GM21367 (cell line): ENCODE measurements around the gene AOAH.

Source experiments
- ATAC-seq: cut with Tn5 transposase; IDR thresholded peaks from one replicate; pipeline ENCODE4 v1.9.1; 2021; ENCODE audit not compliant: unreplicated experiment

AOAH gene

GRCh38 chr7:36635091-36635490 lies 89.2 kb downstream of the AOAH start:
- ATAC-seq: no peak

DNA sequence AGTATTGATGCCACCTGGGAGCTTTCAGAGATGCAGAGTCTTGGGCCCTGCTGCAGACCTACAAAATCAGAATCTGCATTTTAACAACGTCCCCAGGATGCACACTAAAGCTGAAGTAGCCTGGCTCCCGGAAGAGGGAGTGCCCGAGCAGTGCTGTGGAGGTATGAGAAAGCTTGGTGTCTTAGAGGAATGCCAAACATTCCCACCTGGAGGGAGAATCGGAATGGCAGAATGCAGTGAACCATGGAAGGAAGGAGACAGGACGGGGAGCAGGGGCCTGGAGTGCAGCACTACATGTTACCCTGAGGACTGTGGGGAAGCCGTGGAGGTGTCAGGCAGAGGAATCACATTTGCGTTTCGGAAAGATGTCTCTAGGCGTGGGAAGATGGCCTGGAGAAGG lies 90.9 kb downstream of the AOAH start:
- ATAC-seq: no peak

DNA sequence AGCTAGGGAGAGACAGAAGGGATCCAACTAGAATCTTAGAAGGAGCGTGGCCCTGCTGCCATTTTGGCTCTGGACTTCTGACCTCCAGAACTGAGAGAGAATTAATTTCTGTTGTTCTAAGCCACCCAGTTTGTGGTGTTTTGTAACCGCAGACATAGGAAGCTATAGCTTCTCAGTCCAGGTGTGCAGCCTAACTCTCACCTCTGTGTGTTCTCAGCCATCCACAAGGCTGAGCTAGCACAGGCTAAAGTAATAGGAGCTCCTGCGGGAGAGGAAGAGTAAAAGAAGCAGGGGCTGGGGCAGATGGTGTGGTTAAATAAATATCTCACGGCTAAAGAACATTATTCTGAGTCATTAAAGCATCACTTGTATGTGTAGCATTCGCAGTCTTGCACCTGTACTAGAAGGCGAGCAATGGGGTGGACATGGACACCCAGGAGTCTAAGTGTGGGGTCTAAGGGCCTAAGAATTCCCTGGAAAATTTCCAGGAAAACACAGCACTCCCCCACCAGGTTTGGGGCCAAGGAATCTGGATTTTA lies 94.1 kb downstream of the AOAH start:
- ATAC-seq: no peak

- ATAC-seq: no peak
Observed at GRCh38 chr7:36629351-36629750, 94.9 kb downstream of the AOAH start.

DNA sequence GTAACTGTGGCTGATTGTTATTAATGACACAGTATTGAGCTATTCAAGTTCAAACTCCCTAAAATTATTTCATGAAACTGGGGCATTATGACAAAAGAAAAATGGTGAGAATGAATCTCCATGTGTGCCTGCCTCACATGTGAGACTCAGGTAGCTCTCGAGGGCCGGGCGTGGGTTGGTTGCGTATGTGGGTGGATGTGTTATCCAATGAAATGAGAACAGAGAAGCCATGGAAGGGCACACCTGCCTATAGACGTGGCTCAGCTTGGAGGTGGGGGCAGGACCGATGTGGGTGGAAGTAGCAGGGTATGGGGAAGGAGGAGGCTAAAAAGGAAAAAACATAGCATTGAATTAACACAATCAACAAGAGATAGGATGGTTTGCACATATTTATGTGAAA lies 96.5 kb downstream of the AOAH start:
- ATAC-seq: no peak

DNA sequence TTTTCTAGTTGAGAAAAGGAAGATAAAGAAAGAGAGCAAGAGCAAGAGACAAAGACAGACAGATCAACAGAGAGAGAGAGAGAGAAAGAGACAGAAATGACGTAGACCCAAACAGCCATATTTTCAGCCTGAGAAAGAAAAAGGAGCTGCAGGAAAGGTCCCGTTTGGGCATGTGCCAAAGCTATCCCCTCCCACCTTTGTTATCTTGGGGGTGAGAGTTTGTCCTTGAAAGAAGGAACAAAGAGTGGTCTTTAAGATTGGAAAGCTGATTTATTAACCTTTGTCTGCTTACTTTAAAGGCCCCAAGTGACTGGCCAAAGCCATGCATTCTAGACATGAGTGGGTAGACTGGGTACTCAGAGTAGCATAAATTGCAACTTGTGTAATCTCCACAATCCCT lies 98.2 kb downstream of the AOAH start:
- ATAC-seq: no peak

- ATAC-seq: no peak
Observed at GRCh38 chr7:36625247-36625646, 99.0 kb downstream of the AOAH start.

- no peak for ATAC-seq
Observed at GRCh38 chr7:36623247-36623646, 101.0 kb downstream of the AOAH start.

DNA sequence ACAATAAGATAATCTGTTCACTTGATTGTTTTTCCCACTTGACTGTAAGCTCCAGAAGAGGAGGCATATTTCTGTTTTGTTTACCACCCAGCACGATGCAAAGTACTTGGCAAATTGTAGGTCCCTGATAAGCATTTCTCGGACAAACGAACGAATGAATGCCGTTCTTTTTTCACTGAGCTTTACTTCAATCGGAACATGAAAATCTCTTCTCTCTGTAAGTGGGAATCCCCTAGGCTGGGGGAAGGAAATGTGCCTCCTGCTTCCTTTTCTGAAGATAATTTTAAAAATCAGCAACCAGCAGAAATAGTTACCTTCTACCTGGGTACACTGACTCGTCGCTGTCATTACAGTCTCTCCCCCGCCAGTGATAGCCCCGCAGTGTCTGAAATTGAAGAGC lies 102.9 kb downstream of the AOAH start:
- ATAC-seq: no peak

DNA sequence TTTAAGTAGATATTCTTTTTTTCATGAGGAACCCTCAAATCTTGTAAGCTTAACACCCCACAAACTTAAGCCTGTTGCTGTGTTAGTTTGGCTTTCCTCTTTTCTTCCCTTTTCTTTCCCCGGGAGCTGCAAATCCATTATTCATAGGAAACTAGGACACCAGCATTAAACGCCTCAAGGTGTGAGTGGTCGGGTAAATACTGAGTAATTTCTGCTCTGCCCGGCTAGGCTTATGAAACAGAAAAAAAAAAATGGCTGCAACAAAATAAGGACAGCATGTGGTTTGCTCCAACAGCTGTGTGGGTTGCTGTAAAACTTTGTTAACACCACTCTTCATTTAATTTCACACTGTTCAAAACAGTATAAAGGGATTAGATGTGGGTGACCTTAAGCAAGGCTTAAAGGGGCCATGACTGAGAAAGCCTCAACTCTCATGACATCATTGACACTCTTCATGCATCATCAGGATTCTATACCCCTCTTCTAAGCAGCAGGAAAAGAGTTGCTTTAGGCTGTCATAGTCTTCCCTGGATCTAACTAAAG lies 104.1 kb downstream of the AOAH start:
- no peak for ATAC-seq

- no peak for ATAC-seq
Observed at GRCh38 chr7:36617408-36617807, 106.9 kb downstream of the AOAH start.

DNA sequence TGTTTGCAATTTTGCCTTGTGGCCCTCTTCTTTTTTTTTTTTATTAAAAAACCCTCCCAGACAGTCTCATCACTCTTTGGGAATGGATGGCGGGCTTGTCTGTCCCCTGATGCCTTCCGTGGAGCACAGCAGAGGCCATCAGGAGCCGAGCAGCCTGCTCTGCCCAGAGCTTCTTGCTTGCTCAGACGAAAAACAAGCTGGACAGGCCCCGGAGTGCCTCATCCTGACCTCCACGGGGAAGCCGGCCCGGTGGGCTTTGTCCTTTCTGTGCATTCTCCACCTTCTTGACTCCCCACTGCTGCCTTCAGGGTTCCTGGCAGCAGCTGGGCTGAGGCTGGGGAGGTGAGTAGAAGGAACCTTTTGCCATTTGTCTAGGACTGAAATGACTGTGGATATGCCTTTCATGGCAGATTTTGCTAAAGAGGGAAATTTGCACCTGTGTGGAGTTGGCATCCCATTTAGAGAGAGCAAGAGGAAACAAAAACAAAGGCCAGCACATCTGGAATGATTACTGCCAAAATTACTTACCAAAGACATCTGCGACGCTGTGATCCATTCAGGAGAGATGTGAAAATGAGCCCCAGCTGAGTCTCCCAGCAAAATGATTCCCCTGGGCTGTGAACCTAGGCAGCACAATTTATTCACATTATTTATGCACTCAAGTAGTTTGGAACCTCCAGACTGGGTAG lies 108.3 kb downstream of the AOAH start:
- no peak for ATAC-seq

GRCh38 chr7:36614959-36615358 lies 109.3 kb downstream of the AOAH start:
- ATAC-seq: no peak

- no peak for ATAC-seq
Observed at GRCh38 chr7:36613031-36613614, 111.2 kb downstream of the AOAH start.

DNA sequence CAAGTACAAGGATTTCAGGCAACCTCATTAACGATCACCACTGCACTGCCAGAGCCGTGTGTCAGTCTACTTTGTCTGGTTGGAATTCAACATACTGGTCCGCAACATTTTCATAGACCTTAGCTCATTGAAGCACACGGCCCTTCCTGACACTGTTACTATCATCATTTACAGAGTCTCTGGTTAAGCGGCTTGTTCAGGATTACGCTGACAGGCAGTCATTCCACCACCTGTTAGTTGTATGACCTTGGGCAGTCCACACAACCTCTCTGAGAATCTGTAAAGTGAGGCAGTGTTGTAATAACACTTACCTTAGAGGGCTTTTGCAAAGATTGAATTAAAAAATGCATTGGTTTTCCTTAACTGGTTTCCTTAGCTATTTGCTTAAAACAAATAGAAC lies 112.6 kb downstream of the AOAH start:
- no peak for ATAC-seq

- no peak for ATAC-seq
Observed at GRCh38 chr7:36607721-36608095, 116.6 kb downstream of the AOAH start.

DNA sequence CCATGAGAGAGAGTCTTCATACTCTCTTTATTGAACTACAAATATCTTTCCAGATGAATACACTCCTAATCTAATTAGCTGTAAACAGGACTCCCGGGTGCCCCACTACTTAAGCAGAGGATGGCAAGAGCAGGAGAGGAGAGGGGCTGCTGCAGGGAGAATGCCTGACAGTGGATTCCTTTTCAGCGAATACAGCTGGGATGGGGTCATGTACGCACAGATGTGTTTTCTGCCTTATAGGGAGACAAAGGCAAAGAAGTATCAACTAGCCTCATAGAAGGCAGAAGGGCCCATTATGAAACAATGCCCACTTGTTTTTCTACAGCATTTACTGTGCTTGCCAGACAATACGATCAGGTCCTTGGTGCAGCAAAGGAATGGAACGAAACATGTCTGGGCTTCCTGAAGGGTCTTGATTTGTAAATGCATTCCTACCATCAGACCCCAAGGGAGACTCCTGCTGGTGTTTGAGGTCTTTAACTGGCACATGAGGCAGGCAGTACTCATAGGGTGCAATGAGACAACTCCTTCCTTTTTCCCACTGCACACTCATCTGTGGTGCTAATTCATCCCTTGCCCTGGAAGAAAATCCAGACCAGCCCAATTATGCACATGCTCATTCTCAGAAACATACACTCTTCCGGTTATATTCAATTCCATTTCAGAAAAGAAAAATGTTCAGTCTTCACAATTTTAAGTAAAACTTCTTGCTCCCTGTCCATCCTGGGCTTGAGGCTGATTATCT lies 117.1 kb downstream of the AOAH start:
- ATAC-seq: no peak

GRCh38 chr7:36606153-36606975 lies 117.9 kb downstream of the AOAH start:
- ATAC-seq: no peak

DNA sequence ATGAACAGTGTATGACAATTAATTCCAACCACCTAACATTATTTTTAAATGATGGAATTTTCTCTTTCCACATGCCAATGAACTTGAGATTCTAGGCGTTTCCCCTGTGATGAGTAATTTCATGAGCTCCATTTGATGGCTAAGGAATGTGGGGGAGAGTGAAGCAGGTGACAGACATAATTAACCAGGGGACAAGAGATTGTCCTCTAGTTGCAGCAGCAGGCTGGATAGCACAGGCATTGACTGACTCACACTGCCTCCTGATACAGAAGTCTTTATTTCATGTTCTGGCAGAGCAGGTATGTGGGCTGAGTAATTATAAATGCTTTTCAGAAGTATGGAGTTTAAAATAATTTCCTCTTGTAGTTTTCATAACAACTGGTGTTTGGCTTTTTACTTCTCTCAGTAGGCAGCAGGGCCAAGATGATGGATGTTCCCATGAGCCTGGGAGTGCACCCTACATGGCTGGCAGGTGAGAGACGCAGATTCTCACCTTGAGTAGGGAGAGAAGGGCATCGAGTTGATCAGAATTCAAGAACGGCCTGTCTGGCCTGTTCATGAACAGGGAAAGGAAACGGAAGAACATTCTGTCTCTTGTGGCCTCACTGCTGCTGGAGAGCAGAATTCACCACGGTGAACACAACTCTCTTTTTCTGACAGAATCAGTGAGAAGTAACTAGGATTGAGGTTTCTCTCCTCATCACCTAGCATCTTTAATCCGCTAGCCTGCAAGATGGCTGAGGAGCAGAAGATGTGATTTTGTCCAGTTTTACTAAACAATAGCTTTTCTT lies 118.8 kb downstream of the AOAH start:
- no peak for ATAC-seq

- ATAC-seq: no peak
Observed at GRCh38 chr7:36604806-36605205, 119.5 kb downstream of the AOAH start.
